ENCODE measurements around the gene PCDHAC1. TPM values are rescaled to one million over a fixed set of nuclear protein-coding genes. Genes with fewer than 3 reads are reported as not detected.

Gene PCDHAC1
- total and polyA plus RNA-seq, 4 experiments from 2014 or later: not detected

DNA sequence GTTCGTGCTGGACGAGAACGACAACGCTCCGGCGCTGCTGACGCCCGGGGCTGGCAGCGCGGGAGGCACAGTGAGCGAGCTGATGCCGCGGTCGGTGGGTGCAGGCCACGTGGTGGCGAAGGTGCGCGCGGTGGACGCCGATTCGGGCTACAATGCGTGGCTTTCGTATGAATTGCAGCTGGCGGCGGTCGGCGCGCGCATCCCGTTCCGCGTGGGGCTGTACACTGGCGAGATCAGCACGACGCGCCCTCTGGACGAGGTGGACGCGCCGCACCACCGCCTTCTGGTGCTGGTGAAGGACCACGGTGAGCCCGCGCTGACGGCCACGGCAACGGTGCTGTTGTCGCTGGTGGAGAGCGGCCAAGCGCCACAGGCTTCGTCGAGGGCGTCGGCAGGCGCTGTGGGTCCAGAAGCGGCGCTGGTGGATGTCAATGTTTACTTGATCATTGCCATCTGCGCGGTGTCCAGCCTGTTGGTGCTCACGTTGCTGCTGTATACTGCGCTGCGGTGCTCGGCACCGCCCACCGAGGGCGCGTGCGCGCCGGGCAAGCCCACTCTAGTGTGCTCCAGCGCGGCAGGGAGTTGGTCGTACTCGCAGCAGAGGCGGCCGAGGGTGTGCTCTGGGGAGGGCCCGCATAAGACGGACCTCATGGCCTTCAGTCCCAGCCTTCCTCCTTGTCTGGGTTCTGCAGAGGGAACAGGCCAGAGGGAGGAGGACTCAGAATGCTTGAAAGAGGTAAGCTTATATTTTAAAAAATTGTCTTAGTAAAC is 42.0 kb upstream of the PCDHAC1 start:
- intact Hi-C loops (cut with micrococcal nuclease): no loop called here
- DNase-seq: no peak
- no peaks in the 10 kb centered on the region for H3K9me3 ChIP-seq (ENCODE audit: control insufficient read depth in 1 of 2, low read length in 2 of 2)
- ChIA-PET CTCF (ENCODE audit: partially characterized antibody) (no interaction called here), POLR2A (ENCODE audit: partially characterized antibody) (no interaction called here)
- H3K27me3 Mint-ChIP-seq: peaks cover 13 to 19% of the 10 kb centered on the region in 2 donors
- H3K9me3 Mint-ChIP-seq: peaks cover 0 to 56% (median 37%) of the 10 kb centered on the region in 8 donors
- no peaks in the 10 kb centered on the region for H3K4me1 ChIP-seq (ENCODE audit: insufficient read depth, low read length)
- no peak overlapping the region for H3K4me3 ChIP-seq (ENCODE audit: low read length in 2 of 2)
- H3K4me3 Mint-ChIP-seq: no peak overlapping the region
- no peaks in the 10 kb centered on the region for H3K27me3 ChIP-seq (ENCODE audit: insufficient read depth, low read length)
- no peaks in the 10 kb centered on the region for H3K4me1 Mint-ChIP-seq
- peaks cover 0 to 2% of the 10 kb centered on the region in 2 donors for H3K36me3 Mint-ChIP-seq
- H3K36me3 ChIP-seq (ENCODE audit: insufficient read depth, low read length): no peaks in the 10 kb centered on the region
- H3K27ac ChIP-seq (ENCODE audit: low read depth, low read length): no peak overlapping the region
- H3K27ac Mint-ChIP-seq: no peak overlapping the region

DNA sequence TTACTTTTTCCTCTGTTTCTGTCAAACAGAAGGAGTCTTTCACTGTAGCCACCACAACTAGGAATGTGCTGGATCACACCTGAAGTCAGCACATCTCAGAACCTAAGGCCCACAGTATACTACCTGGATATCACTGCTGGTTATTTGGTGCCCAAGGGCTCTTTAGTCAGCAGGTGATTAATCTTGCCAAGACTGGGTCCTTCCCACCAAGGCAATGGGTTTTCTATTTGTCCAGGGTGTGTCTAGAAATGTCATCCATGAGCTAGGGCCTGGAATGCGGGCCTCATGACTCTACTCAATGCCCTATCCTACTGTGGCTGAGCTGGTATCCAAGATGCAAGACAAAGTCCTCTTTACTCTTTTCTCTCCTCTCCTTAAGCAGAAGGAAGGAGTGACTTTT is 9.8 kb upstream of the PCDHAC1 start:
- peaks cover 2 to 4% of the 10 kb centered on the region in 2 donors for H3K27me3 Mint-ChIP-seq
- H3K36me3 Mint-ChIP-seq: no peaks in the 10 kb centered on the region
- peaks cover 2 to 21% (median 8%) of the 10 kb centered on the region in 8 donors for H3K9me3 Mint-ChIP-seq
- no peaks in the 10 kb centered on the region for H3K4me1 Mint-ChIP-seq
- H3K36me3 ChIP-seq (ENCODE audit: insufficient read depth, low read length): no peaks in the 10 kb centered on the region
- no peaks in the 10 kb centered on the region for H3K4me1 ChIP-seq (ENCODE audit: insufficient read depth, low read length)
- no peak overlapping the region for H3K4me3 Mint-ChIP-seq
- no peak overlapping the region for H3K4me3 ChIP-seq (ENCODE audit: low read length in 2 of 2)
- no peak overlapping the region for H3K27ac ChIP-seq (ENCODE audit: low read depth, low read length)
- no peaks in the 10 kb centered on the region for H3K9me3 ChIP-seq (ENCODE audit: control insufficient read depth in 1 of 2, low read length in 2 of 2)
- POLR2A ChIA-PET (ENCODE audit: partially characterized antibody): no interaction called here
- no peak for DNase-seq
- intact Hi-C loops (cut with micrococcal nuclease): no loop called here
- CTCF ChIA-PET (ENCODE audit: partially characterized antibody): no interaction called here
- no peaks in the 10 kb centered on the region for H3K27me3 ChIP-seq (ENCODE audit: insufficient read depth, low read length)
- no peak overlapping the region for H3K27ac Mint-ChIP-seq

DNA sequence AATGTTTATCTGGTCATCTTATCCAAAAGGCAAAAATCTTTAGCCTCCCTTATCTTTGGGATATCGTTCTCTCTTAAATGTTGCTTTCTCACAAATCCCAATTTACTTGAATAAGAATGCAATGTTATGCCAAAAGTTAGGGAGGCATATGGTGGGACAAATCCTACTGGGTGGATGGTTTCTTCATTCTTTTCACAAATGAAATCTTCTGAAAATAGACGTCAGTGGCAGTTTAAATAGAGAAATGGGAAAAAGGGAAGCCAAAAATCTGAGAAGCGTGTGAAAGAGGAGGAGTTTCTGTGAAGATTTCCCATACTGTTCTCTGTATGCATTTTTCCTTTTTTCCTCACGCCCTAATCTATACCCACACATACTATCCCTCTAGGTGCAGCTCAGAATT is 2.5 kb upstream of the PCDHAC1 start:
- no peak overlapping the region for H3K4me3 ChIP-seq (ENCODE audit: low read length in 2 of 2)
- ChIA-PET CTCF (ENCODE audit: partially characterized antibody) (no interaction called here), POLR2A (ENCODE audit: partially characterized antibody) (no interaction called here)
- Mint-ChIP-seq H3K9me3 (peaks cover 0 to 7% (median 4%) of the 10 kb centered on the region in 8 donors), H3K4me3 (no peak overlapping the region), H3K27ac (no peak overlapping the region), H3K36me3 (no peaks in the 10 kb centered on the region), H3K27me3 (peaks cover 30 to 32% of the 10 kb centered on the region in 2 donors), H3K4me1 (peaks cover 1 to 20% (median 5%) of the 10 kb centered on the region in 4 donors)
- intact Hi-C loops (cut with micrococcal nuclease): no loop called here
- H3K27ac ChIP-seq (ENCODE audit: low read depth, low read length): no peak overlapping the region
- H3K27me3 ChIP-seq (ENCODE audit: insufficient read depth, low read length): peaks cover 11% of the 10 kb centered on the region
- no peak for DNase-seq
- peaks cover 9% of the 10 kb centered on the region for H3K4me1 ChIP-seq (ENCODE audit: insufficient read depth, low read length)
- peaks cover 0 to 4% of the 10 kb centered on the region in 2 donors for H3K9me3 ChIP-seq (ENCODE audit: control insufficient read depth in 1 of 2, low read length in 2 of 2)
- no peaks in the 10 kb centered on the region for H3K36me3 ChIP-seq (ENCODE audit: insufficient read depth, low read length)

DNA sequence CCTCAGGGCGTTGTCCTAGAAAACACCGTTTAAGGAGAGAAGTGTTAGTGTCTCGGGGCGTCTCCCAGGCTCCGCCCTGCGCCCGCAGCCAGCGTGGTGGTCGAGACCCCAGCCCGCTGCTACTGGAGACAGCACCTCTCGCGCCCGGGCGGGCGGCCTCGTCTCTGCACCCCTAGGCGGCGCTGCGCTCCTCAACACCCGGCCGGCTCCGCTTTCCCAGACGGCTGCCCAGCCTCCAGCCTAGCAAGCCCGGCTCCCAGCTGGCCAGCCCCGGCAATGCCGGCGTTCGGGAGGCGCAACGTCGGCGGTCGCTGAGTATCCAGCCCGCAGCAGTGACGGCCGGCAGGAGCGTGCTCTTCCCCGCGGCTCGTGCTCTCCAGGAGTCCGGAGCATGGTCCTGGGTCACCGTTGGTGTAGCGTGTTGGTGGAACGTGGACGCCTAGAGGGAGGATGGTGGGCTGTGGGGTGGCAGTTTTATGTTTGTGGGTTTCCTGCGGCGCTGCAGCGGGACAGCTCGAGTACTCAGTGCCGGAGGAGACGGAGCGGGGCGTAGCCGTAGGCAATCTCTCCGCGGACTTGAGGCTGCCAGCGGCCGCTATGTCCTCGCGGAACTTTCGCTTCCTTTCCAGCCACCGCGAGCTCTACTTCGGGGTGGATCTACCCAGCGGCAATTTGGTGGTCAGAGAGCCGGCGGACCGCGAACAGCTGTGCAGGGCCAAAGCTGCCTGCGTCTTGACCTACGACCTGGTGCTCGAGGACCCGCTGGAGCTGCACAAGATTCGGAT is 536 bp downstream of the PCDHAC1 start:
- Mint-ChIP-seq H3K27me3 (peaks cover 35 to 36% of the 10 kb centered on the region in 2 donors), H3K4me1 (peaks cover 1 to 25% (median 5%) of the 10 kb centered on the region in 4 donors), H3K4me3 (peak overlapping the region; percentile 64 to 80 (median 76)), H3K27ac (peak overlapping the region in 2 of 7 donors; percentile 12 to 18), H3K9me3 (peaks cover 0 to 12% (median 5%) of the 10 kb centered on the region in 8 donors), H3K36me3 (no peaks in the 10 kb centered on the region)
- no peaks in the 10 kb centered on the region for H3K36me3 ChIP-seq (ENCODE audit: insufficient read depth, low read length)
- no peak overlapping the region for H3K4me3 ChIP-seq (ENCODE audit: low read length in 2 of 2)
- H3K27ac ChIP-seq (ENCODE audit: low read depth, low read length): no peak overlapping the region
- peak; percentile 11 to 42 (median 29) for DNase-seq
- CTCF ChIA-PET (ENCODE audit: partially characterized antibody): no interaction called here
- peaks cover 11% of the 10 kb centered on the region for H3K27me3 ChIP-seq (ENCODE audit: insufficient read depth, low read length)
- peaks cover 0 to 4% of the 10 kb centered on the region in 2 donors for H3K9me3 ChIP-seq (ENCODE audit: control insufficient read depth in 1 of 2, low read length in 2 of 2)
- intact Hi-C loops (cut with micrococcal nuclease): no loop called here
- H3K4me1 ChIP-seq (ENCODE audit: insufficient read depth, low read length): peaks cover 9% of the 10 kb centered on the region
- POLR2A ChIA-PET (ENCODE audit: partially characterized antibody): no interaction called here

DNA sequence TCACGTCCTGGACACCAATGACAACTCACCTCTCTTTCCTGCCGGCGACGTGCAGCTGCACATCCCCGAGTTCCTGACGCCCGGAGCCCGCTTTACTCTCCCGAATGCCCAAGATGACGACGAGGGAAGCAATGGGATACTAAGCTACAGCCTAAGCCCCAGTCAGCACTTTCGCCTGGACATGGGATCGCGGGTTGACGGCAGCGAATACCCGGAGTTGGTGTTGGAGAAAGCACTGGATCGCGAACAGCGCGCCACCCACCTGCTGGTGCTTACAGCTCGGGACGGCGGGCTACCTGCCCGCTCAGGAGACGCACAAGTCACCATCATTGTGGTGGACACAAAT is 1.1 kb downstream of the PCDHAC1 start:
- DNase-seq: no peak
- peaks cover 11% of the 10 kb centered on the region for H3K27me3 ChIP-seq (ENCODE audit: insufficient read depth, low read length)
- no peaks in the 10 kb centered on the region for H3K36me3 ChIP-seq (ENCODE audit: insufficient read depth, low read length)
- H3K4me1 ChIP-seq (ENCODE audit: insufficient read depth, low read length): peaks cover 9% of the 10 kb centered on the region
- ChIA-PET POLR2A (ENCODE audit: partially characterized antibody) (no interaction called here), CTCF (ENCODE audit: partially characterized antibody) (no interaction called here)
- Mint-ChIP-seq H3K4me3 (peak overlapping the region; percentile 64 to 80 (median 76)), H3K9me3 (peaks cover 0 to 12% (median 5%) of the 10 kb centered on the region in 8 donors), H3K27ac (no peak overlapping the region), H3K27me3 (peaks cover 32 to 36% of the 10 kb centered on the region in 2 donors), H3K36me3 (no peaks in the 10 kb centered on the region), H3K4me1 (peaks cover 1 to 25% (median 5%) of the 10 kb centered on the region in 4 donors)
- H3K27ac ChIP-seq (ENCODE audit: low read depth, low read length): no peak overlapping the region
- H3K9me3 ChIP-seq (ENCODE audit: control insufficient read depth in 1 of 2, low read length in 2 of 2): peaks cover 0 to 4% of the 10 kb centered on the region in 2 donors
- no peak overlapping the region for H3K4me3 ChIP-seq (ENCODE audit: low read length in 2 of 2)
- intact Hi-C loops (cut with micrococcal nuclease): no loop called here

DNA sequence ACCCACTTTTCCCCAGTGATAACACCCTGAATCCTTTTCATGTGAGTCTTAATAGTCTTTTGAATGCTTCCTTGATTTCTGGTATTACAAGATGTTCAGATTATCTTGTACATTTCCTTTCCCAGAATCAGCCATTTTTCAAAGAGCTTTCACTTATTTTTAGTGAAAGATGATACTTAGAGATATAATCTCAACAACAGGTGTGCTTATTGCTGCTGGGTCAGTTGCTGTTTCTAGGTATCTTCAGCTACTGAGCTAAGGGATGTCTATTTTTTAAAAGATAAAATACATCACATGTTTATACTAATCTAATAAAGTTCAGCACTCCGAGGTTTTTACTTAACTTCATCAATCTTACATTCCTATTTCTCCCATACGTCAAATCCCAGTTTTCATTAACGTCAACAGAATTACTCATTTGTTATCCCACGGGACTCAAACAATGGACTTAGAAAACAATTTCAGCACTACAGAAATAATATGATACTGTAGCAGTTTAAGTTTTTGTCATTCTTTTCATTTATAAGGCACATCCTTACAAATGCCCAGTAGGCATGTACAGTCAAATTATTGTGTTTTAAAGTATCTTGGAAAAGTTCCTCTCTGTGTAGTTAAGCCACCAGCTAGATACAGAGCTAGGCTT is 9.0 kb downstream of the PCDHAC1 start:
- Mint-ChIP-seq H3K4me3 (no peak overlapping the region), H3K36me3 (no peaks in the 10 kb centered on the region), H3K9me3 (no peaks in the 10 kb centered on the region), H3K27ac (no peak overlapping the region), H3K4me1 (no peaks in the 10 kb centered on the region), H3K27me3 (peaks cover 1 to 4% of the 10 kb centered on the region in 2 donors)
- Histone ChIP-seq H3K27ac (ENCODE audit: low read depth, low read length) (no peak overlapping the region), H3K4me1 (ENCODE audit: insufficient read depth, low read length) (no peaks in the 10 kb centered on the region), H3K4me3 (ENCODE audit: low read length in 2 of 2) (no peak overlapping the region), H3K9me3 (ENCODE audit: control insufficient read depth in 1 of 2, low read length in 2 of 2) (no peaks in the 10 kb centered on the region), H3K27me3 (ENCODE audit: insufficient read depth, low read length) (no peaks in the 10 kb centered on the region), H3K36me3 (ENCODE audit: insufficient read depth, low read length) (no peaks in the 10 kb centered on the region)
- DNase-seq: no peak
- intact Hi-C loops (cut with micrococcal nuclease): no loop called here
- CTCF ChIA-PET (ENCODE audit: partially characterized antibody): no interaction called here
- POLR2A ChIA-PET (ENCODE audit: partially characterized antibody): no interaction called here

DNA sequence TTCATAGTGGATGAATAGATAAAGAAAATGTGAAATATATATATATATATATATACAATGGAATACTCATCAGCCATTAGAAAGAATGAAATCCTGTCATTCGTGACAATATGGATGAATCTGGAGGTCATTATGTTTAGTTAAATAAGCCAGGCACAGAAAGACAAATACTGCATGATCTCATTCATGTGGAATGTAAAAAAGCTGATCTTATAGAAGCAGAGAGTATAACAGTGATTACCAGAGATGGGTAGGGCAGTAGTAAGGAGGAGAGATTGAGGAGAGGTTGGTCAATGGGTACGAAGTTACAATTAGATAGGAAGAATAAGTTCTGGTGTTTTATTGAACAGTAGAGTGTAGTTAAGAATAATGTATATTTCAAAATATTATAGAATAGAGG is 20.5 kb downstream of the PCDHAC1 start:
- no peak overlapping the region for H3K27ac Mint-ChIP-seq
- no peaks in the 10 kb centered on the region for H3K4me1 Mint-ChIP-seq
- H3K4me3 Mint-ChIP-seq: no peak overlapping the region
- intact Hi-C loops (cut with micrococcal nuclease): no loop called here
- POLR2A ChIA-PET (ENCODE audit: partially characterized antibody): no interaction called here
- Histone ChIP-seq H3K36me3 (ENCODE audit: insufficient read depth, low read length) (no peaks in the 10 kb centered on the region), H3K27ac (ENCODE audit: low read depth, low read length) (no peak overlapping the region), H3K4me3 (ENCODE audit: low read length in 2 of 2) (no peak overlapping the region), H3K9me3 (ENCODE audit: control insufficient read depth in 1 of 2, low read length in 2 of 2) (no peaks in the 10 kb centered on the region), H3K27me3 (ENCODE audit: insufficient read depth, low read length) (no peaks in the 10 kb centered on the region), H3K4me1 (ENCODE audit: insufficient read depth, low read length) (no peaks in the 10 kb centered on the region)
- no peak for DNase-seq
- CTCF ChIA-PET (ENCODE audit: partially characterized antibody): no interaction called here
- H3K9me3 Mint-ChIP-seq: peaks cover 2 to 31% (median 14%) of the 10 kb centered on the region in 8 donors
- no peaks in the 10 kb centered on the region for H3K27me3 Mint-ChIP-seq
- H3K36me3 Mint-ChIP-seq: no peaks in the 10 kb centered on the region

Data from CD4-positive, alpha-beta memory T cell (primary cell).